Astrocyte (in vitro differentiated cells and primary cell): ENCODE data around the gene CWC22. TPM values are rescaled to one million over a fixed set of nuclear protein-coding genes. Genes with fewer than 3 reads are reported as not detected.
A peak's percentile ranks its signal among the peaks of the same experiment; 100 is the strongest.
"Not testable (repeated sequence)": the region's sequence is repeated elsewhere in the genome, so short reads cannot be mapped to it uniquely, and the experiment has no call there.

ENCODE experiments used
- DNase-seq: peaks from one replicate; pipeline ENCODE4 v3.0.0-alpha.2; 2010; ENCODE audit warnings: low read depth
- FAIRE-seq: peaks from 2 replicates; lab custom pipeline; 2011; peaks lifted over from hg19 to GRCh38; lab: Jason Lieb, UNC
- H2AFZ ChIP-seq: 2 replicates; pipeline ENCODE4 v1.6.0; 2012; ENCODE audit warnings: low read depth, low read length, inconsistent platforms
- H3K27ac ChIP-seq: 2 replicates; pipeline ENCODE4 v1.5.1; 2011; ENCODE audit warnings: low read depth, low read length, inconsistent platforms
- H3K27me3 ChIP-seq: 2 replicates; pipeline ENCODE4 v1.6.0; 2011; ENCODE audit warnings: low read length, inconsistent platforms; ENCODE audit not compliant: insufficient read depth
- H3K36me3 ChIP-seq: 2 replicates; pipeline ENCODE4 v1.5.1; 2011; ENCODE audit warnings: low read length, inconsistent platforms; ENCODE audit not compliant: insufficient read depth
- H3K4me1 ChIP-seq: 2 replicates; pipeline ENCODE4 v1.5.1; 2011; ENCODE audit warnings: low read length, inconsistent platforms; ENCODE audit not compliant: insufficient read depth
- H3K4me2 ChIP-seq: 2 replicates; pipeline ENCODE4 v1.6.0; 2012; ENCODE audit warnings: low read length, inconsistent platforms
- H3K4me3 ChIP-seq: 2 replicates; pipeline ENCODE4 v1.5.1; 2011; ENCODE audit warnings: low read depth, mild to moderate bottlenecking, low read length, inconsistent platforms; ENCODE audit not compliant: insufficient read depth
- H3K79me2 ChIP-seq: 2 replicates; pipeline ENCODE4 v1.6.0; 2012; ENCODE audit warnings: mild to moderate bottlenecking, low read length, inconsistent platforms; ENCODE audit not compliant: insufficient read depth
- H3K9ac ChIP-seq: 2 replicates; pipeline ENCODE4 v1.6.0; 2012; ENCODE audit warnings: mild to moderate bottlenecking, low read length, inconsistent platforms
- H3K9me3 ChIP-seq: 2 replicates; pipeline ENCODE4 v1.5.1; 2012; ENCODE audit warnings: low read depth, mild to moderate bottlenecking, low read length, inconsistent platforms; ENCODE audit not compliant: insufficient read depth
- H4K20me1 ChIP-seq: 2 replicates; pipeline ENCODE4 v1.6.0; 2012; ENCODE audit warnings: low read length, inconsistent platforms; ENCODE audit not compliant: insufficient read depth
- H3K27ac Mint-ChIP-seq: one replicate; pipeline ENCODE4 v1.8.0; 2021; ENCODE audit warnings: mild to moderate bottlenecking, mixed read lengths; ENCODE audit not compliant: unreplicated experiment
- H3K27me3 Mint-ChIP-seq: one replicate; pipeline ENCODE4 v1.8.0; 2021; ENCODE audit warnings: low read depth, mixed read lengths; ENCODE audit not compliant: unreplicated experiment
- H3K36me3 Mint-ChIP-seq: one replicate; pipeline ENCODE4 v1.8.0; 2021; ENCODE audit warnings: low read depth, mixed read lengths; ENCODE audit not compliant: unreplicated experiment
- H3K4me1 Mint-ChIP-seq: one replicate; pipeline ENCODE4 v1.8.0; 2021; ENCODE audit warnings: low read depth, mixed read lengths; ENCODE audit not compliant: unreplicated experiment
- H3K4me3 Mint-ChIP-seq: one replicate; pipeline ENCODE4 v1.8.0; 2021; ENCODE audit warnings: mild to moderate bottlenecking, moderate library complexity, mixed read lengths; ENCODE audit not compliant: unreplicated experiment
- H3K9me3 Mint-ChIP-seq: one replicate; pipeline ENCODE4 v1.8.0; 2021; ENCODE audit warnings: mild to moderate bottlenecking, mixed read lengths; ENCODE audit not compliant: unreplicated experiment
- CTCF ChIP-seq: IDR thresholded peaks from 2 replicates; pipeline ENCODE4 v1.5.1; 2011; ENCODE audit warnings: low read depth, mild to moderate bottlenecking, inconsistent platforms, low read length, moderate library complexity; ENCODE audit not compliant: insufficient read depth
- EZH2 ChIP-seq: IDR thresholded peaks from 2 replicates; pipeline ENCODE4 v1.6.1; 2012; ENCODE audit warnings: mild to moderate bottlenecking, low read length, inconsistent platforms; ENCODE audit not compliant: insufficient read depth
- total RNA-seq: library from RNA; stranded (reverse); gene quantifications from 2 replicates; pipeline ENCODE4 v1.2.1, GENCODE V29; 2021

The CWC22 gene
- total RNA-seq, 1 donor from 2014 or later = 13.5 TPM

- H3K79me2 ChIP-seq = no peaks in the 10 kb centered on the region
- H3K4me1 Mint-ChIP-seq = peaks cover 3% of the 10 kb centered on the region
- no peak overlapping the region for H2AFZ ChIP-seq
- no peak overlapping the region for H3K9ac ChIP-seq
- no peak overlapping the region for H3K27ac ChIP-seq
- no peak for TF ChIP-seq EZH2
- no peak for TF ChIP-seq CTCF
- no peaks in the 10 kb centered on the region for H3K9me3 ChIP-seq
- H4K20me1 ChIP-seq = no peaks in the 10 kb centered on the region
- DNase-seq (peak; percentile 6), FAIRE-seq (no peak)
- H3K9me3 Mint-ChIP-seq = peaks cover 12% of the 10 kb centered on the region
- H3K27me3 ChIP-seq = no peaks in the 10 kb centered on the region
- no peak overlapping the region for H3K4me3 Mint-ChIP-seq
- H3K36me3 Mint-ChIP-seq = peaks cover 3% of the 10 kb centered on the region
- H3K4me1 ChIP-seq = no peaks in the 10 kb centered on the region
- no peaks in the 10 kb centered on the region for H3K27me3 Mint-ChIP-seq
- no peaks in the 10 kb centered on the region for H3K36me3 ChIP-seq
- H3K4me3 ChIP-seq = no peak overlapping the region
- no peak overlapping the region for H3K4me2 ChIP-seq
- H3K27ac Mint-ChIP-seq = no peak overlapping the region
Observed at GRCh38 chr2:179932786-179933185, 74.3 kb downstream of the CWC22 start.

GRCh38 chr2:179931502-179931901 is 75.6 kb downstream of the CWC22 start:
- Histone ChIP-seq H3K4me1 (no peaks in the 10 kb centered on the region), H3K27me3 (no peaks in the 10 kb centered on the region), H3K4me3 (no peak overlapping the region), H3K9ac (no peak overlapping the region), H2AFZ (no peak overlapping the region), H3K27ac (no peak overlapping the region), H3K9me3 (no peaks in the 10 kb centered on the region), H4K20me1 (no peaks in the 10 kb centered on the region), H3K4me2 (no peak overlapping the region), H3K36me3 (no peaks in the 10 kb centered on the region), H3K79me2 (no peaks in the 10 kb centered on the region)
- H3K27me3 Mint-ChIP-seq = no peaks in the 10 kb centered on the region
- TF ChIP-seq CTCF (no peak), EZH2 (no peak)
- FAIRE-seq (no peak), DNase-seq (no peak)
- H3K4me3 Mint-ChIP-seq = no peak overlapping the region
- peaks cover 14% of the 10 kb centered on the region for H3K9me3 Mint-ChIP-seq
- peaks cover 5% of the 10 kb centered on the region for H3K36me3 Mint-ChIP-seq
- peaks cover 3% of the 10 kb centered on the region for H3K4me1 Mint-ChIP-seq
- H3K27ac Mint-ChIP-seq = no peak overlapping the region

- not testable (repeated sequence) for DNase-seq, H3K79me2 ChIP-seq, H3K36me3 ChIP-seq, H3K4me3 Mint-ChIP-seq, H3K36me3 Mint-ChIP-seq, H3K27me3 Mint-ChIP-seq, H3K4me1 ChIP-seq, H3K9ac ChIP-seq, H3K4me1 Mint-ChIP-seq, H3K27me3 ChIP-seq, H4K20me1 ChIP-seq, H3K27ac Mint-ChIP-seq, H3K27ac ChIP-seq, H3K4me3 ChIP-seq, H3K4me2 ChIP-seq, FAIRE-seq, H2AFZ ChIP-seq, H3K9me3 ChIP-seq
- H3K9me3 Mint-ChIP-seq = peaks cover 18% of the 10 kb centered on the region
Observed at GRCh38 chr2:179929997-179930396, 77.1 kb downstream of the CWC22 start.
